GM20000 (cell line): ENCODE results near the gene ERC1.

Experiments
- DNase-seq: peaks from one replicate; pipeline ENCODE4 v3.0.0; 2012; ENCODE audit warnings: low spot score
- CTCF ChIP-seq: IDR thresholded peaks from 2 replicates; pipeline ENCODE4 v1.5.1; 2012; ENCODE audit warnings: mild to moderate bottlenecking, control low read depth; ENCODE audit errors: extremely low read depth, missing control alignments

Gene ERC1

GRCh38 chr12:1217191-1217949 is 226.3 kb downstream of the ERC1 start:
- TF ChIP-seq CTCF: no peak
- no peak for DNase-seq

DNA sequence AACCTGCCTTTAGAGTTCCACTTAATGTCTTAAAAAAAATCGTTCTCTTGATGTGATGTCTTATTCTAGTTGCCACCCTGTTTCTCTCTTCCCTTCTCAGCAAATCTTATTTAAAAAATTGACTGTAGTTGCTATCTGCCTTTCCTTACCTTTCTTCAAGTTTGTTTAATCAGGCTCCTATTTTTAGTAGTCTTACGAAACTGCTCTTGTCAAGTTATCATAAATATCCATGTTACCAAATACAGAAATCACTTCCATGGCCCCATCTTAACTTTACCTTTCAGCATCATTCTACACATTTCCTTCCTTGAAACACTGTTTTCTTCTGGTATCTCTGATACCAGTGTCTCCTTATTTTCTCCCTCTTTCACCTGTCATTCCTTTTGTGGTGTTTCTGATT is 227.3 kb downstream of the ERC1 start:
- no peak for TF ChIP-seq CTCF
- no peak for DNase-seq

- TF ChIP-seq CTCF: no peak
- DNase-seq: no peak
Observed at GRCh38 chr12:1220127-1221092, 229.4 kb downstream of the ERC1 start.

GRCh38 chr12:1222858-1223639 is 232.0 kb downstream of the ERC1 start:
- TF ChIP-seq CTCF: no peak
- DNase-seq: no peak

GRCh38 chr12:1226951-1227350 is 235.9 kb downstream of the ERC1 start:
- no peak for DNase-seq
- TF ChIP-seq CTCF: no peak

DNA sequence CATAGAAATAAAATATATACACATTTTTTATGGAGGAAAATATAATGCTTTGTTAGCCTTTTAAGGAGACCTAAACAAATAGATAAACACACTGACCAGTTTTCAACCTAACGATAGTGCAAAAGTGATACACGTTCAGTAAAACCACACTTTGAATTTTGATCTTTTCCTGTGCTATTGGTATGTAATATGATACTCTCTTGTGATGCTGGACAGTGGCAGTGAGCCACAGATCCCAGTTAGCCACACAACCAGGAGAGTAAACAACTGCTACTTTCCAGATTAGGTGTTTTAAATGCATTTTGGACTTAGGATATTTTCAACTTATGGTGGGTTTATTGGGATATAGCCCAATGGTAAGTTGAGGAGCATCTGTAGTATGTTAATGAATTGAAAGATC is 243.1 kb downstream of the ERC1 start:
- TF ChIP-seq CTCF: no peak
- no peak for DNase-seq

- DNase-seq: no peak
- TF ChIP-seq CTCF: no peak
Observed at GRCh38 chr12:1246637-1247036, 255.6 kb downstream of the ERC1 start.
